Lung (tissue), 12 donors: Measurements from ENCODE around the gene ZNF716. TPM values are rescaled to one million over a fixed set of nuclear protein-coding genes. Genes with fewer than 3 reads are reported as not detected.

Source experiments
- ATAC-seq: fragments of 200-7000 bp; cut with Tn5 transposase; one replicate; pipeline ENCODE4 v1.9.1; 2020; ENCODE audit warnings: moderate number of reproducible peaks; ENCODE audit not compliant: insufficient read depth, low FRiP score
- DNase-seq, 3 donors: peaks; one replicate each; pipeline ENCODE4 v3.0.0-alpha.2; 2013 to 2017
- H3K27ac ChIP-seq, 2 donors: one replicate each; pipeline ENCODE4 v1.5.1; 2013; ENCODE audit warnings: mild to moderate bottlenecking in 2 of 2, moderate library complexity in 2 of 2, control low read depth in 1 of 2, inconsistent platforms in 1 of 2, low read depth in 1 of 2, low read length in 1 of 2
- H3K27me3 ChIP-seq, 3 donors: one replicate each; pipeline ENCODE4 v1.5.1; 2013; ENCODE audit warnings: low read length in 2 of 3; ENCODE audit not compliant: control insufficient read depth in 3 of 3, insufficient read depth in 3 of 3
- H3K36me3 ChIP-seq, 4 donors: one replicate each; pipeline ENCODE4 v1.5.1; 2013; ENCODE audit warnings: low read length in 4 of 4, mild to moderate bottlenecking in 1 of 4, moderate library complexity in 1 of 4; ENCODE audit not compliant: control insufficient read depth in 4 of 4, insufficient read depth in 4 of 4
- H3K4me1 ChIP-seq, 5 donors: one replicate each; pipeline ENCODE4 v1.5.1; 2013; ENCODE audit warnings: low read length in 5 of 5, mild to moderate bottlenecking in 2 of 5, moderate library complexity in 1 of 5; ENCODE audit not compliant: control insufficient read depth in 5 of 5, insufficient read depth in 5 of 5
- H3K4me3 ChIP-seq: one replicate; pipeline ENCODE4 v1.5.1; 2013; ENCODE audit warnings: mild to moderate bottlenecking, control low read depth, moderate library complexity
- H3K9ac ChIP-seq, 2 donors: one replicate each; pipeline ENCODE4 v1.5.1; 2013; ENCODE audit warnings: low read length in 2 of 2, control low read depth in 1 of 2; ENCODE audit not compliant: insufficient read depth in 1 of 2
- H3K9me3 ChIP-seq, 4 donors: one replicate each; pipeline ENCODE4 v1.5.1; 2013; ENCODE audit warnings: low read length in 3 of 4, mild to moderate bottlenecking in 1 of 4, moderate library complexity in 1 of 4; ENCODE audit not compliant: control insufficient read depth in 4 of 4, insufficient read depth in 3 of 4
- CTCF ChIP-seq: IDR thresholded peaks from 2 replicates; pipeline ENCODE4 v1.5.1; 2012; ENCODE audit warnings: mild to moderate bottlenecking; ENCODE audit errors: control extremely low read depth, extremely low read depth
- WGBS, 2 donors: extraction: QIAGEN DNeasy Blood & Tissue Kit; methylation state at CpG; one replicate each; pipeline ENCODE4 v1.1.7; 2013; 5-methylcytosine and 5-hydroxymethylcytosine counted together
- polyA plus RNA-seq, 2 donors: library from polyadenylated mRNA; stranded (reverse); fragments of 200-250 nt; gene quantifications; one replicate each; pipeline ENCODE4 v1.2.1, GENCODE V29; 2013
- total RNA-seq, 2 donors: library from RNA; depleted of rRNA in 1 of 2; stranded (reverse); fragments of >200 nt in 1 of 2; gene quantifications; one replicate each; pipeline ENCODE4 v1.2.1, GENCODE V29; 2014 to 2021
- donor health status: control.
- donor health status: control.
- donor health status: Bipolar disorder and iron deficiency.
- donor health status: healthy.
- donor health status: DM: yes; HTN: yes; CAD: no.

Gene ZNF716
- total and polyA plus RNA-seq, 4 donors, result not detected

- Histone ChIP-seq H3K27me3 (no peaks in the 10 kb centered on the region), H3K36me3 (no peaks in the 10 kb centered on the region), H3K9me3 (peaks cover 0 to 18% (median 0%) of the 10 kb centered on the region in 4 donors), H3K9ac (no peak overlapping the region), H3K27ac (no peak overlapping the region), H3K4me1 (no peaks in the 10 kb centered on the region), H3K4me3 (no peak overlapping the region)
- no peak for TF ChIP-seq CTCF
- WGBS, 2 donors, result 68% methylated on average over 3 of the region's 3 CpGs; no CpG with 5 or more reads in 1 of the 2 donors
- DNase-seq (no peak), ATAC-seq (no peak)
Measured at GRCh38 chr7:57412618-57413017, 37.4 kb upstream of the ZNF716 start.

DNA sequence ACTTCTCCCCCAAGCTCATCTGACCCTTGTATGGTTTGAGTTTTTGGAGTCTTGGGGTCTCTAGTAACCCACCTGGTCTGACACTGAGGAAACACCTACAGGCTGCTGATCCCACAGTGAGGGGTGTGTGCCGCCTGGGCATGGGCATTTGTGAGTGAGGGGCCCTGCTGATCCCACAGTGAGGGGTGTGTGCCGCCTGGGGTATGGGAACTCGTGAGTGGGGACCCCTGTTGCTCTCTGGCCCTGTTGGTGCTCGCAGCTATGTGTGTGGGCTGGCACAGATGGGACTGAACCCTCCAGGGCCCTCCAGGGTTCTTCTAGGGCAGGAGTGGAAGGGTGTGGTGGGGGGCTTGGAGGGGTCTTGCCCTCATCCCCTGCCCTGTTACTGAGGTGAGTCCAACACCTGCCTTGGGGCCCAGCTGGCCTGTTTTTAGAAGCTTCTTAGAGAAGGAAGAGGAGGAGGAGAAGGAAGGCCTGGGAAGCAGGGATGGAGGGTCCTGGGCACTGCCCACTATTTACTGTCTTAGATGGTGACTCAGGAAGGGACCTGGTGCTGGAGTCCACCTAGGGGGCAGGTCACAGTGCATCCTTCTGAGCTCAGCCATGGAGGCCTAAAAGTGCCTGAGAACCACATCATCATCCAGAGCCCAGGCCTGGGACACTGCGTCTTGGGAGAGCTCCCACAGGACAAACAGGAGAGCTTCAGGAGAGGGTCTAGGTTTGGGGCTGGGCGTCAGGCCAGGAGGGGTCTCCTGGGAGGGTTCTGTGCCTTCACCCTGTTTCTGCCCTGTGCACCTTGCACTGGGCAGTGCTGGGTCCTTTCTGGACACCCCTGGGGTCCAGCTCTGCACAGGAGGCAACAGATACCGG lies 36.2 kb upstream of the ZNF716 start:
- H3K4me1 ChIP-seq, result no peaks in the 10 kb centered on the region
- H3K4me3 ChIP-seq, result no peak overlapping the region
- H3K36me3 ChIP-seq, result no peaks in the 10 kb centered on the region
- WGBS, 2 donors, result 66% methylated on average over 5 of the region's 7 CpGs; no CpG with 5 or more reads in 1 of the 2 donors
- ATAC-seq, result no peak
- H3K9ac ChIP-seq, result no peak overlapping the region
- H3K27ac ChIP-seq, result no peak overlapping the region
- no peaks in the 10 kb centered on the region for H3K27me3 ChIP-seq
- DNase-seq, result no peak
- TF ChIP-seq CTCF, result no peak
- H3K9me3 ChIP-seq, result peaks cover 0 to 18% (median 0%) of the 10 kb centered on the region in 4 donors

GRCh38 chr7:57414415-57414814 lies 35.6 kb upstream of the ZNF716 start:
- Histone ChIP-seq H3K9ac (no peak overlapping the region), H3K9me3 (peaks cover 0 to 16% (median 0%) of the 10 kb centered on the region in 4 donors), H3K36me3 (no peaks in the 10 kb centered on the region), H3K27me3 (no peaks in the 10 kb centered on the region), H3K4me3 (no peak overlapping the region), H3K4me1 (no peaks in the 10 kb centered on the region), H3K27ac (no peak overlapping the region)
- 95% methylated on average over 6 of the region's 6 CpGs; no CpG with 5 or more reads in 1 of the 2 donors for WGBS, 2 donors
- TF ChIP-seq CTCF, result no peak
- DNase-seq, result no peak
- no peak for ATAC-seq
